HEK293 (cell line): ENCODE data around the gene PP2D1.

ENCODE experiments used
- EGR2 ChIP-seq: fragments of 450-650 bp; formaldehyde crosslinking; IDR thresholded peaks from 2 replicates; pipeline ENCODE4 v1.5.1; 2016; ENCODE audit warnings: low read depth, missing biosample characterization, missing genetic modification characterization
- GLIS2 ChIP-seq: fragments of 450-650 bp; formaldehyde crosslinking; IDR thresholded peaks from 2 replicates; pipeline ENCODE4 v1.5.1; 2016; ENCODE audit warnings: missing biosample characterization, missing genetic modification characterization
- IKZF3 ChIP-seq: fragments of 450-650 bp; IDR thresholded peaks from 2 replicates; pipeline ENCODE4 v1.5.0; 2018; ENCODE audit warnings: missing biosample characterization, mild to moderate bottlenecking, missing genetic modification characterization, moderate library complexity
- KLF1 ChIP-seq: fragments of 450-650 bp; formaldehyde crosslinking; IDR thresholded peaks from 2 replicates; pipeline ENCODE4 v1.5.1; 2016; ENCODE audit warnings: missing biosample characterization, missing genetic modification characterization
- KLF10 ChIP-seq: fragments of 450-650 bp; IDR thresholded peaks from 2 replicates; pipeline ENCODE4 v1.5.1; 2018; ENCODE audit warnings: missing biosample characterization, mild to moderate bottlenecking, missing genetic modification characterization
- KLF16 ChIP-seq: fragments of 450-650 bp; formaldehyde crosslinking; IDR thresholded peaks from 2 replicates; pipeline ENCODE4 v1.5.1; 2017; ENCODE audit warnings: missing biosample characterization, missing genetic modification characterization
- KLF7 ChIP-seq: fragments of 450-650 bp; formaldehyde crosslinking; IDR thresholded peaks from 2 replicates; pipeline ENCODE4 v1.5.1; 2016; ENCODE audit warnings: missing biosample characterization, missing genetic modification characterization, borderline replicate concordance
- PRDM1 ChIP-seq: fragments of 450-650 bp; formaldehyde crosslinking; IDR thresholded peaks from 2 replicates; pipeline ENCODE4; 2016; ENCODE audit warnings: missing biosample characterization, missing genetic modification characterization
- REPIN1 ChIP-seq: fragments of 450-650 bp; formaldehyde crosslinking; IDR thresholded peaks from 2 replicates; pipeline ENCODE4 v1.5.1; 2017; ENCODE audit warnings: missing biosample characterization, missing genetic modification characterization, low read depth
- SETDB1 ChIP-seq: IDR thresholded peaks from one replicate; pipeline ENCODE4 v1.6.1; 2017; ENCODE audit warnings: mild to moderate bottlenecking, low read length, moderate library complexity, mixed read lengths; ENCODE audit not compliant: insufficient read length
- ZBTB10 ChIP-seq: fragments of 450-650 bp; formaldehyde crosslinking; IDR thresholded peaks from 2 replicates; pipeline ENCODE4 v1.5.1; 2016; ENCODE audit warnings: missing biosample characterization, missing genetic modification characterization
- ZBTB17 ChIP-seq: fragments of 450-650 bp; formaldehyde crosslinking; IDR thresholded peaks from 2 replicates; pipeline ENCODE4 v1.5.1; 2016; ENCODE audit warnings: missing biosample characterization, missing genetic modification characterization
- ZBTB48 ChIP-seq: fragments of 450-650 bp; formaldehyde crosslinking; IDR thresholded peaks from 2 replicates; pipeline ENCODE4 v1.5.1; 2016; ENCODE audit warnings: missing biosample characterization, missing genetic modification characterization
- ZBTB7A ChIP-seq: fragments of 450-650 bp; formaldehyde crosslinking; IDR thresholded peaks from 2 replicates; pipeline ENCODE4 v1.5.1; 2016; ENCODE audit warnings: low read depth, missing biosample characterization, missing genetic modification characterization
- ZEB2 ChIP-seq: fragments of 450-650 bp; formaldehyde crosslinking; IDR thresholded peaks from 2 replicates; pipeline ENCODE4 v1.5.1; 2016; ENCODE audit warnings: missing biosample characterization, missing genetic modification characterization
- ZNF148 ChIP-seq: fragments of 450-650 bp; formaldehyde crosslinking; IDR thresholded peaks from 2 replicates; pipeline ENCODE4 v1.5.0; 2017; ENCODE audit warnings: missing biosample characterization, missing genetic modification characterization, borderline replicate concordance
- ZNF2 ChIP-seq: fragments of 450-650 bp; formaldehyde crosslinking; IDR thresholded peaks from 2 replicates; pipeline ENCODE4 v1.5.1; 2016; ENCODE audit warnings: missing biosample characterization, missing genetic modification characterization
- ZNF211 ChIP-seq: fragments of 450-650 bp; formaldehyde crosslinking; IDR thresholded peaks from 2 replicates; pipeline ENCODE4 v1.5.1; 2016; ENCODE audit warnings: low read depth, missing biosample characterization, missing genetic modification characterization
- ZNF24 ChIP-seq: fragments of 450-650 bp; formaldehyde crosslinking; IDR thresholded peaks from 2 replicates; pipeline ENCODE4 v1.5.1; 2016; ENCODE audit warnings: missing biosample characterization, missing genetic modification characterization
- ZNF292 ChIP-seq: fragments of 450-650 bp; formaldehyde crosslinking; IDR thresholded peaks from 2 replicates; pipeline ENCODE4 v1.5.1; 2016; ENCODE audit warnings: low read depth, missing biosample characterization, missing genetic modification characterization, borderline replicate concordance
- ZNF549 ChIP-seq: fragments of 450-650 bp; IDR thresholded peaks from 2 replicates; pipeline ENCODE4 v1.5.1; 2018; ENCODE audit warnings: missing biosample characterization, missing genetic modification characterization, mild to moderate bottlenecking, inconsistent platforms, moderate library complexity
- ZNF626 ChIP-seq: fragments of 450-650 bp; sonication (Bioruptor Pico); formaldehyde crosslinking; IDR thresholded peaks from 2 replicates; pipeline ENCODE4 v1.5.1; 2018; ENCODE audit warnings: missing biosample characterization, missing genetic modification characterization, inconsistent platforms
- ZNF707 ChIP-seq: fragments of 450-650 bp; formaldehyde crosslinking; IDR thresholded peaks from 2 replicates; pipeline ENCODE4 v1.5.1; 2016; ENCODE audit warnings: missing biosample characterization, missing genetic modification characterization
- ZSCAN16 ChIP-seq: fragments of 450-650 bp; formaldehyde crosslinking; IDR thresholded peaks from 2 replicates; pipeline ENCODE4 v1.5.1; 2016; ENCODE audit warnings: missing biosample characterization, missing genetic modification characterization
- ZSCAN23 ChIP-seq: fragments of 450-650 bp; formaldehyde crosslinking; IDR thresholded peaks from 2 replicates; pipeline ENCODE4 v1.5.1; 2016; ENCODE audit warnings: missing biosample characterization, missing genetic modification characterization
- TF ChIP-seq, protein P1 (sequence below): fragments of 450-650 bp; formaldehyde crosslinking; IDR thresholded peaks from 2 replicates; pipeline ENCODE4 v1.5.1; 2016; ENCODE audit warnings: missing biosample characterization, missing genetic modification characterization, low read depth
- TF ChIP-seq, protein P2 (sequence below): fragments of 450-650 bp; formaldehyde crosslinking; IDR thresholded peaks from 2 replicates; pipeline ENCODE4 v1.5.1; 2017; ENCODE audit warnings: missing biosample characterization, missing genetic modification characterization
- TF ChIP-seq, protein P3 (sequence below): fragments of 450-650 bp; formaldehyde crosslinking; IDR thresholded peaks from 2 replicates; pipeline ENCODE4 v1.5.1; 2016; ENCODE audit warnings: missing biosample characterization, missing genetic modification characterization

The PP2D1 gene

DNA sequence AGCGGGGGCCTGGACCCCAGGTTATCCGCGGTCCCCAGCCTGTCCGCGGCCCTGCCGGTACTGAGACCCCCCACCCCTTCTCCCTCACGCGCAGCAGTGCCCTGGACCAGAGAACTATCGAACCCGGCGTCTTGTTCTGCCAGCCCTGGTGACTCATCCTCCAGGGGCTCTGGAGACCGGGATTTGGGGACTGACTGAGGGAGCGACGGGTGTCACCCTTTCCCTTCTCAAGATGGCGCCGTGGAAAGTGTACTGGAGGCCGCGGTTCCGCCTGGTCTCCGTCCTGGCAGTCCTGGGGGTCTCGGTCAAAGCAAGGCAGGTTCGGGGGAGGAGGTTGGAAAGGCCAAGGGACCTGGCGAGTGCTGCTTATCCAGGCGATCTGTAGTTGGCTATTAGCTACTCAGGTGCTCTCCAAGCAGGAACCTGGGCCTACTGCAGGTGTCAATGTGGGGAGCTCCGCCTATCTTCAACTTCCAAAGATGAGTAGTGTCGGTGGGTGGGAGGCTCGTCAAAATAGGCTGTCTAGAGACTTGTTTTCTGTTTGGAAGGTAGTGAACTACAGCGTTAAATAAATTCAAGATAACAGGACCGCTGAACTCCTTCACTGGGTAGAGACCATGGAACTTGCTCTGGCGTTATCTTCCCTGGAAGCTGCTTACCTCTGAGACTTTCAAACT lies 64.4 kb downstream of the PP2D1 start (continued):
- TF ChIP-seq ZSCAN23 (tag by site-specific recombination), result 0 out of 2 replicates have a peak, but pooled peaks have one; percentile 48
- no peak for TF ChIP-seq KLF7 (tag by site-specific recombination)
- no peak for TF ChIP-seq SETDB1
- TF ChIP-seq ZBTB10 (tag by site-specific recombination), result peak; percentile 91; the same call in 1 of the 2 replicates
- no peak for TF ChIP-seq ZNF626 (tag by site-specific recombination)
- TF ChIP-seq ZBTB17 (tag by site-specific recombination), result peak; percentile 82
- TF ChIP-seq ZNF549 (tag by site-specific recombination), result no peak
- no peak for TF ChIP-seq ZNF2
- TF ChIP-seq ZBTB7A, result no peak
- TF ChIP-seq IKZF3 (tag by site-specific recombination), result peak; percentile 77; the same call in 1 of the 2 replicates
- TF ChIP-seq KLF10 (tag by site-specific recombination), result no peak
- TF ChIP-seq, protein P1, sequence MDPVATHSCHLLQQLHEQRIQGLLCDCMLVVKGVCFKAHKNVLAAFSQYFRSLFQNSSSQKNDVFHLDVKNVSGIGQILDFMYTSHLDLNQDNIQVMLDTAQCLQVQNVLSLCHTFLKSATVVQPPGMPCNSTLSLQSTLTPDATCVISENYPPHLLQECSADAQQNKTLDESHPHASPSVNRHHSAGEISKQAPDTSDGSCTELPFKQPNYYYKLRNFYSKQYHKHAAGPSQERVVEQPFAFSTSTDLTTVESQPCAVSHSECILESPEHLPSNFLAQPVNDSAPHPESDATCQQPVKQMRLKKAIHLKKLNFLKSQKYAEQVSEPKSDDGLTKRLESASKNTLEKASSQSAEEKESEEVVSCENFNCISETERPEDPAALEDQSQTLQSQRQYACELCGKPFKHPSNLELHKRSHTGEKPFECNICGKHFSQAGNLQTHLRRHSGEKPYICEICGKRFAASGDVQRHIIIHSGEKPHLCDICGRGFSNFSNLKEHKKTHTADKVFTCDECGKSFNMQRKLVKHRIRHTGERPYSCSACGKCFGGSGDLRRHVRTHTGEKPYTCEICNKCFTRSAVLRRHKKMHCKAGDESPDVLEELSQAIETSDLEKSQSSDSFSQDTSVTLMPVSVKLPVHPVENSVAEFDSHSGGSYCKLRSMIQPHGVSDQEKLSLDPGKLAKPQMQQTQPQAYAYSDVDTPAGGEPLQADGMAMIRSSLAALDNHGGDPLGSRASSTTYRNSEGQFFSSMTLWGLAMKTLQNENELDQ (tag by site-specific recombination), result no peak
- peak; percentile 62 for TF ChIP-seq PRDM1 (tag by site-specific recombination)
- TF ChIP-seq ZNF211, result no peak
- 0 out of 2 replicates have a peak, but pooled peaks have one; percentile 16 for TF ChIP-seq ZNF24 (tag by site-specific recombination)
- TF ChIP-seq ZNF707, result no peak; the same call in 1 of the 2 replicates
- no peak for TF ChIP-seq KLF16 (tag by site-specific recombination)
- no peak; the same call in none of the 2 replicates for TF ChIP-seq ZEB2 (tag by site-specific recombination)
- peak; percentile 93 for TF ChIP-seq GLIS2
- TF ChIP-seq, protein P2, sequence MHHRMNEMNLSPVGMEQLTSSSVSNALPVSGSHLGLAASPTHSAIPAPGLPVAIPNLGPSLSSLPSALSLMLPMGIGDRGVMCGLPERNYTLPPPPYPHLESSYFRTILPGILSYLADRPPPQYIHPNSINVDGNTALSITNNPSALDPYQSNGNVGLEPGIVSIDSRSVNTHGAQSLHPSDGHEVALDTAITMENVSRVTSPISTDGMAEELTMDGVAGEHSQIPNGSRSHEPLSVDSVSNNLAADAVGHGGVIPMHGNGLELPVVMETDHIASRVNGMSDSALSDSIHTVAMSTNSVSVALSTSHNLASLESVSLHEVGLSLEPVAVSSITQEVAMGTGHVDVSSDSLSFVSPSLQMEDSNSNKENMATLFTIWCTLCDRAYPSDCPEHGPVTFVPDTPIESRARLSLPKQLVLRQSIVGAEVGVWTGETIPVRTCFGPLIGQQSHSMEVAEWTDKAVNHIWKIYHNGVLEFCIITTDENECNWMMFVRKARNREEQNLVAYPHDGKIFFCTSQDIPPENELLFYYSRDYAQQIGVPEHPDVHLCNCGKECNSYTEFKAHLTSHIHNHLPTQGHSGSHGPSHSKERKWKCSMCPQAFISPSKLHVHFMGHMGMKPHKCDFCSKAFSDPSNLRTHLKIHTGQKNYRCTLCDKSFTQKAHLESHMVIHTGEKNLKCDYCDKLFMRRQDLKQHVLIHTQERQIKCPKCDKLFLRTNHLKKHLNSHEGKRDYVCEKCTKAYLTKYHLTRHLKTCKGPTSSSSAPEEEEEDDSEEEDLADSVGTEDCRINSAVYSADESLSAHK (tag by site-specific recombination), result no peak
- peak; percentile 77 for TF ChIP-seq ZBTB48
- TF ChIP-seq ZNF148 (tag by site-specific recombination), result no peak
- TF ChIP-seq KLF1, result no peak
- TF ChIP-seq REPIN1 (tag by site-specific recombination), result no peak
- peak; percentile 34; the same call in 1 of the 2 replicates for TF ChIP-seq EGR2 (tag by site-specific recombination)
- TF ChIP-seq, protein P3, sequence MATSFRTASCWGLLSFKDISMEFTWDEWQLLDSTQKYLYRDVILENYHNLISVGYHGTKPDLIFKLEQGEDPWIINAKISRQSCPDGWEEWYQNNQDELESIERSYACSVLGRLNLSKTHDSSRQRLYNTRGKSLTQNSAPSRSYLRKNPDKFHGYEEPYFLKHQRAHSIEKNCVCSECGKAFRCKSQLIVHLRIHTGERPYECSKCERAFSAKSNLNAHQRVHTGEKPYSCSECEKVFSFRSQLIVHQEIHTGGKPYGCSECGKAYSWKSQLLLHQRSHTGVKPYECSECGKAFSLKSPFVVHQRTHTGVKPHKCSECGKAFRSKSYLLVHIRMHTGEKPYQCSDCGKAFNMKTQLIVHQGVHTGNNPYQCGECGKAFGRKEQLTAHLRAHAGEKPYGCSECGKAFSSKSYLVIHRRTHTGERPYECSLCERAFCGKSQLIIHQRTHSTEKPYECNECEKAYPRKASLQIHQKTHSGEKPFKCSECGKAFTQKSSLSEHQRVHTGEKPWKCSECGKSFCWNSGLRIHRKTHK (tag by site-specific recombination), result no peak
- TF ChIP-seq ZSCAN16, result 0 out of 2 replicates have a peak, but pooled peaks have one; percentile 51
- TF ChIP-seq ZNF292, result no peak
